ENCODE results near the gene METRN.

METRN gene

DNA sequence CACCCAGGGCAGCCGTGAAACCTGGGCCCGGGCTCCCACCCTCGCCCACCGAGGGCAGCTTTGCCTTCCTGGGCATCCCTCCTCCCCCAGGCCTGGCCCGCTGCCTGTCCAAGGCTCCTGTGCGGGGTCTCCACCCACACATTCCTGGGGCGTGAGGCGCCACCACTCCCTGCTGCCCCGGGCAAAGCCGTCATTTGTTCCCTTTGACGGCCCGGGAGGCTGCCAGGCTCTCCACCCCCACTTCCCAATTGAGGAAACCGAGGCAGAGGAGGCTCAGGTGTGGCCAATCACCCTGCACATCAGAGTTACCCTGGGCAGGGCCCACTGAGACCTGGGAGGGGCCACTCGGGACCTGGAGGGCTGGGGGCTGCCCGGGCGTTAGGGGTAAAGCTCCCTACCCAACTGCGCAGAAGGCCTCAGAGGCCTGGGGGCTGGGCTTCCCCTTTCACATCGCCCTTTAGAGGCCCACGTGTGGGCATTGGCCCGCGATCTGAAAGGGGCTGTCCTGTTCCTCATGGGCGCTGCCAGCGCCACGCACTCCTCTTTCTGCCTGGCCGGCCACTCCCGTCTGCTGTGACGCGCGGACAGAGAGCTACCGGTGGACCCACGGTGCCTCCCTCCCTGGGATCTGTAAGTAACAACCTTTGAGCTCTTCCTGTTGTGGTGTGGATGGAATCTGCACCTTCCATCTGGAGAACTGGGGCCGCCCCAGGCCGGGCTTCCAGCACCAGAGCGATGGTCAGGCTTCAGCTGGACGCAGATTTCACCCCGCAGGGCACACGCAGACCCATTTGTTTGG is 45.8 kb downstream of the METRN start, which contains the start of gene MSLN:
Gene MSLN, plus strand, starts transcription at position 190 of the 799 bp plus-strand sequence. CDS start 1,947 bp downstream, outside the sequence.
- no peak within 1 kb of the TSS for H3K4me3 ChIP-seq (ENCODE audit: low read length, poor library complexity, severe bottlenecking)
- no peaks in the 10 kb centered on the region for H3F3A ChIP-seq (ENCODE audit: low read depth)
- H2AFZ ChIP-seq (ENCODE audit: low read length) = no peak within 1 kb of the TSS
- no peaks in the 10 kb centered on the region for H3K79me2 ChIP-seq (ENCODE audit: insufficient read depth, low read length)
- TF ChIP-seq, protein P1, sequence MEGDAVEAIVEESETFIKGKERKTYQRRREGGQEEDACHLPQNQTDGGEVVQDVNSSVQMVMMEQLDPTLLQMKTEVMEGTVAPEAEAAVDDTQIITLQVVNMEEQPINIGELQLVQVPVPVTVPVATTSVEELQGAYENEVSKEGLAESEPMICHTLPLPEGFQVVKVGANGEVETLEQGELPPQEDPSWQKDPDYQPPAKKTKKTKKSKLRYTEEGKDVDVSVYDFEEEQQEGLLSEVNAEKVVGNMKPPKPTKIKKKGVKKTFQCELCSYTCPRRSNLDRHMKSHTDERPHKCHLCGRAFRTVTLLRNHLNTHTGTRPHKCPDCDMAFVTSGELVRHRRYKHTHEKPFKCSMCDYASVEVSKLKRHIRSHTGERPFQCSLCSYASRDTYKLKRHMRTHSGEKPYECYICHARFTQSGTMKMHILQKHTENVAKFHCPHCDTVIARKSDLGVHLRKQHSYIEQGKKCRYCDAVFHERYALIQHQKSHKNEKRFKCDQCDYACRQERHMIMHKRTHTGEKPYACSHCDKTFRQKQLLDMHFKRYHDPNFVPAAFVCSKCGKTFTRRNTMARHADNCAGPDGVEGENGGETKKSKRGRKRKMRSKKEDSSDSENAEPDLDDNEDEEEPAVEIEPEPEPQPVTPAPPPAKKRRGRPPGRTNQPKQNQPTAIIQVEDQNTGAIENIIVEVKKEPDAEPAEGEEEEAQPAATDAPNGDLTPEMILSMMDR (conservative IDR thresholded peaks at IDR 0.05; ENCODE audit: low read length) = no peak
- TF ChIP-seq EZH2phosphoT487 (IDR thresholded peaks at IDR 0.05; ENCODE audit: borderline replicate concordance) = no peak
- H3K27me3 ChIP-seq (ENCODE audit: insufficient read depth, low read length, poor library complexity, severe bottlenecking) = no peaks in the 10 kb centered on the region
- H3K4me2 ChIP-seq (ENCODE audit: low read depth, low read length, poor library complexity, severe bottlenecking) = no peak within 1 kb of the TSS
- H3K9ac ChIP-seq (ENCODE audit: low read depth, low read length, poor library complexity, severe bottlenecking) = no peak within 1 kb of the TSS
- no peaks in the 10 kb centered on the region for H3K9me2 ChIP-seq (replicated peaks; ENCODE audit: low read depth, low read length)
- H3K4me1 ChIP-seq (ENCODE audit: insufficient read depth, low read length, poor library complexity, severe bottlenecking) = no peaks in the 10 kb centered on the region
- no peaks in the 10 kb centered on the region for H3K9me3 ChIP-seq (ENCODE audit: insufficient read depth, low read depth, low read length)
- H4K20me1 ChIP-seq (ENCODE audit: insufficient read depth, low read length, poor library complexity, severe bottlenecking) = no peaks in the 10 kb centered on the region
- H3K36me3 ChIP-seq (ENCODE audit: insufficient read depth, low read length) = no peaks in the 10 kb centered on the region

DNA sequence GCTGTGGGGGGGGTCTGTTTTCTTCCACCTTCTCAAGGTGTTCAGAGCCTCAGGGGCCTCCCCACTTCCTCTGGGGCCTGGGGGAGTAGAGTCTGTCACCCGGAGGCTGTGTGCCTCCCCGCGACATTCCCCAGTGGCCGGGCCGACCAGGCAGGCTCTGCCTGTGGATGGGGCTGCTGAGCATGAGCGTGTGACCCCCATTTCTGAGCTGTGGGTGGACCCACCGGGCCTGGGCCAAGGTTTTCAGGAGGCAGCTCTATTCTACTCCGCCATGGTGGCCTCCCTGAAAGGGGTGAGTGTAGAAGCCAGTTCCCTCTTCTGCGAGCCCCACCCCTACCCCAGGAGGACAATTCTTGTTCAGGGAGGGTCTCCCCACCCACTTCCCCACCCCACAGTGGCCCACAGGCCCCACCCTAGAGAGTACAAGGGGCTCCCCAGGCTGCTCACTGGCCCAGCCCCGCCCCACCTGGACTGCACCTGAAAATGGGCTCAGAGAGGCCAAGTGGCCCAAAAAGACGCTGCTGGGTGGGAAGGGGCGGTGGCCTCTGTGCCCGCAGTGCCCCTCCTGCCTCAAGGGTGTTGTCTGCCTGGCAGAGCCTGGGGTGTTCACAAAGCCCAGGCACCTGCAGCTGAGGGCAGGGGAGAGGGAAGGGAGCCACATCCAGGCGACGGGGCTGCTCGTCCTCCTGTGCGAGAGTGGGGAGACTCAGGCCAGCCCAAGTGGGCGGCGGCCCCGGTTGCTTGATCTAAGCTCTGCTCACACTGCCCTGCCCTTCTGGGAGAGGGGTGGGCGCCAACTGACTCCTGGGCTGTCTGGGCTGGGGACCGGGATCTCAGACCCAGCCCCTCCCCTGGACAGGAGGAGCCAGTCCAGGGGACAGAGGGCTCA is 47.0 kb downstream of the METRN start:
- Histone ChIP-seq H3K4me2 (ENCODE audit: low read depth, low read length, poor library complexity, severe bottlenecking) (no peak overlapping the region), H3K9me3 (ENCODE audit: insufficient read depth, low read depth, low read length) (no peaks in the 10 kb centered on the region), H3K4me3 (ENCODE audit: low read length, poor library complexity, severe bottlenecking) (no peak overlapping the region), H3K9me2 (replicated peaks; ENCODE audit: low read depth, low read length) (no peaks in the 10 kb centered on the region), H3K79me2 (ENCODE audit: insufficient read depth, low read length) (no peaks in the 10 kb centered on the region), H3F3A (ENCODE audit: low read depth) (no peaks in the 10 kb centered on the region), H3K4me1 (ENCODE audit: insufficient read depth, low read length, poor library complexity, severe bottlenecking) (no peaks in the 10 kb centered on the region), H4K20me1 (ENCODE audit: insufficient read depth, low read length, poor library complexity, severe bottlenecking) (no peaks in the 10 kb centered on the region), H3K36me3 (ENCODE audit: insufficient read depth, low read length) (no peaks in the 10 kb centered on the region), H2AFZ (ENCODE audit: low read length) (no peak overlapping the region), H3K27me3 (ENCODE audit: insufficient read depth, low read length, poor library complexity, severe bottlenecking) (no peaks in the 10 kb centered on the region), H3K9ac (ENCODE audit: low read depth, low read length, poor library complexity, severe bottlenecking) (no peak overlapping the region)
- no peak for TF ChIP-seq EZH2phosphoT487 (IDR thresholded peaks at IDR 0.05; ENCODE audit: borderline replicate concordance)
- TF ChIP-seq, protein P1 (conservative IDR thresholded peaks at IDR 0.05; ENCODE audit: low read length) = no peak

DNA sequence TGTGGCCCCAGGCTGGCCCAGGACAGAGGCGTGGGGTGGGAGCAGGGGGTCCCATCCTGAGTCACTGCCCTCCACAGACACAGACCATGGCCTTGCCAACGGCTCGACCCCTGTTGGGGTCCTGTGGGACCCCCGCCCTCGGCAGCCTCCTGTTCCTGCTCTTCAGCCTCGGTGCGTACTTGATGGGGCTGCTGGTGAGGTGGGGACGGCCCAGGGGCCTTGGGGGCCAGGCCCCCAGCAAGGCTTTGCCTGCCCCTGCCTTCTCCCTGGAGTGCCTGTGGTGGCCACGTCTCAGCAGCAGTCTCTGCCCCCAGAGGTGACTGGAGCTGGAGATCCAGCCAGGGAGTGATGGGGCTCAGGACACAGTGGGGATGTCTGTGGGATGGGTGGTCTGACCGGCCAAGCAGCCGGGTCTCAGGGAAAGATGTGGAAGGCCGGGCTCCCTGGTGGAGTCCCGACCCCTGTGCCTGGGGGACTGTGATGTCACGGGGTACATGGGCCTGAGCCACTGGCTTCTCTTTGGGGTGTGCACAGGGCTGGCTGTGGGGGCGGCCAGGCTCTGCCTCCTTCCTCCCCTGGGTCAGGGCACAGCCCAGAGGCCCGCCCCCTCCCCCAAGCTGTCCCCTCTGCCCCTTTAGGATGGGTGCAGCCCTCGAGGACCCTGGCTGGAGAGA is 47.8 kb downstream of the METRN start:
- Histone ChIP-seq H3K9me3 (ENCODE audit: insufficient read depth, low read depth, low read length) (no peaks in the 10 kb centered on the region), H3K4me1 (ENCODE audit: insufficient read depth, low read length, poor library complexity, severe bottlenecking) (no peaks in the 10 kb centered on the region), H3K79me2 (ENCODE audit: insufficient read depth, low read length) (no peaks in the 10 kb centered on the region), H3K4me2 (ENCODE audit: low read depth, low read length, poor library complexity, severe bottlenecking) (no peak overlapping the region), H3K9me2 (replicated peaks; ENCODE audit: low read depth, low read length) (no peaks in the 10 kb centered on the region), H2AFZ (ENCODE audit: low read length) (no peak overlapping the region), H3K27me3 (ENCODE audit: insufficient read depth, low read length, poor library complexity, severe bottlenecking) (no peaks in the 10 kb centered on the region), H3K36me3 (ENCODE audit: insufficient read depth, low read length) (no peaks in the 10 kb centered on the region), H4K20me1 (ENCODE audit: insufficient read depth, low read length, poor library complexity, severe bottlenecking) (no peaks in the 10 kb centered on the region), H3K9ac (ENCODE audit: low read depth, low read length, poor library complexity, severe bottlenecking) (no peak overlapping the region), H3F3A (ENCODE audit: low read depth) (no peaks in the 10 kb centered on the region), H3K4me3 (ENCODE audit: low read length, poor library complexity, severe bottlenecking) (no peak overlapping the region)
- TF ChIP-seq EZH2phosphoT487 (IDR thresholded peaks at IDR 0.05; ENCODE audit: borderline replicate concordance) = no peak
- TF ChIP-seq, protein P1 (conservative IDR thresholded peaks at IDR 0.05; ENCODE audit: low read length) = no peak

Data from Loucy (cell line).